Lung (tissue), 12 donors: ENCODE data around the gene C3orf49. TPM values are rescaled to one million over a fixed set of nuclear protein-coding genes. Genes with fewer than 3 reads are reported as not detected.

ENCODE experiments used
- ATAC-seq: fragments of 200-7000 bp; cut with Tn5 transposase; one replicate; pipeline ENCODE4 v1.9.1; 2020; ENCODE audit warnings: moderate number of reproducible peaks; ENCODE audit not compliant: insufficient read depth, low FRiP score
- DNase-seq, 3 donors: peaks; one replicate each; pipeline ENCODE4 v3.0.0-alpha.2; 2013 to 2017
- H3K27ac ChIP-seq, 2 donors: one replicate each; pipeline ENCODE4 v1.5.1; 2013; ENCODE audit warnings: mild to moderate bottlenecking in 2 of 2, moderate library complexity in 2 of 2, control low read depth in 1 of 2, inconsistent platforms in 1 of 2, low read depth in 1 of 2, low read length in 1 of 2
- H3K27me3 ChIP-seq, 3 donors: one replicate each; pipeline ENCODE4 v1.5.1; 2013; ENCODE audit warnings: low read length in 2 of 3; ENCODE audit not compliant: control insufficient read depth in 3 of 3, insufficient read depth in 3 of 3
- H3K36me3 ChIP-seq, 4 donors: one replicate each; pipeline ENCODE4 v1.5.1; 2013; ENCODE audit warnings: low read length in 4 of 4, mild to moderate bottlenecking in 1 of 4, moderate library complexity in 1 of 4; ENCODE audit not compliant: control insufficient read depth in 4 of 4, insufficient read depth in 4 of 4
- H3K4me1 ChIP-seq, 5 donors: one replicate each; pipeline ENCODE4 v1.5.1; 2013; ENCODE audit warnings: low read length in 5 of 5, mild to moderate bottlenecking in 2 of 5, moderate library complexity in 1 of 5; ENCODE audit not compliant: control insufficient read depth in 5 of 5, insufficient read depth in 5 of 5
- H3K4me3 ChIP-seq: one replicate; pipeline ENCODE4 v1.5.1; 2013; ENCODE audit warnings: mild to moderate bottlenecking, control low read depth, moderate library complexity
- H3K9ac ChIP-seq, 2 donors: one replicate each; pipeline ENCODE4 v1.5.1; 2013; ENCODE audit warnings: low read length in 2 of 2, control low read depth in 1 of 2; ENCODE audit not compliant: insufficient read depth in 1 of 2
- H3K9me3 ChIP-seq, 4 donors: one replicate each; pipeline ENCODE4 v1.5.1; 2013; ENCODE audit warnings: low read length in 3 of 4, mild to moderate bottlenecking in 1 of 4, moderate library complexity in 1 of 4; ENCODE audit not compliant: control insufficient read depth in 4 of 4, insufficient read depth in 3 of 4
- CTCF ChIP-seq: IDR thresholded peaks from 2 replicates; pipeline ENCODE4 v1.5.1; 2012; ENCODE audit warnings: mild to moderate bottlenecking; ENCODE audit errors: control extremely low read depth, extremely low read depth
- WGBS, 2 donors: extraction: QIAGEN DNeasy Blood & Tissue Kit; methylation state at CpG; one replicate each; pipeline ENCODE4 v1.1.7; 2013; 5-methylcytosine and 5-hydroxymethylcytosine counted together
- polyA plus RNA-seq, 2 donors: library from polyadenylated mRNA; stranded (reverse); fragments of 200-250 nt; gene quantifications; one replicate each; pipeline ENCODE4 v1.2.1, GENCODE V29; 2013
- total RNA-seq, 2 donors: library from RNA; depleted of rRNA in 1 of 2; stranded (reverse); fragments of >200 nt in 1 of 2; gene quantifications; one replicate each; pipeline ENCODE4 v1.2.1, GENCODE V29; 2014 to 2021
- donor health status: control.
- donor health status: control.
- donor health status: Bipolar disorder and iron deficiency.
- donor health status: healthy.
- donor health status: DM: yes; HTN: yes; CAD: no.

The C3orf49 gene
- total and polyA plus RNA-seq, 4 donors = not detected

GRCh38 chr3:63878394-63879060 is 59.4 kb downstream of the C3orf49 start:
- Histone ChIP-seq H3K27ac (no peak overlapping the region), H3K27me3 (no peaks in the 10 kb centered on the region), H3K9me3 (no peaks in the 10 kb centered on the region), H3K36me3 (no peaks in the 10 kb centered on the region), H3K9ac (no peak overlapping the region), H3K4me1 (peaks cover 0 to 18% (median 5%) of the 10 kb centered on the region in 5 donors), H3K4me3 (no peak overlapping the region)
- TF ChIP-seq CTCF = no peak
- 72 to 83% methylated on average over 2 of the region's 2 CpGs for WGBS, 2 donors
- DNase-seq (no peak), ATAC-seq (no peak)

- Histone ChIP-seq H3K27me3 (no peaks in the 10 kb centered on the region), H3K36me3 (no peaks in the 10 kb centered on the region), H3K4me3 (no peak overlapping the region), H3K9me3 (no peaks in the 10 kb centered on the region), H3K4me1 (peaks cover 0 to 14% (median 3%) of the 10 kb centered on the region in 5 donors), H3K27ac (no peak overlapping the region), H3K9ac (no peak overlapping the region)
- 98 to 99% methylated on average over 5 of the region's 5 CpGs for WGBS, 2 donors
- TF ChIP-seq CTCF = no peak
- ATAC-seq (no peak), DNase-seq (no peak)
Measured at GRCh38 chr3:63880653-63881052, 61.6 kb downstream of the C3orf49 start.

- H3K36me3 ChIP-seq = peaks cover 0 to 2% (median 0%) of the 10 kb centered on the region in 4 donors
- no peak for ATAC-seq
Measured at GRCh38 chr3:63886858-63887257, 67.8 kb downstream of the C3orf49 start.

More at GRCh38 chr3:63886858-63887257, 67.8 kb downstream of the C3orf49 start:
- TF ChIP-seq CTCF = no peak
- Histone ChIP-seq H3K9me3 (no peaks in the 10 kb centered on the region), H3K4me3 (no peak overlapping the region), H3K4me1 (peaks cover 0 to 13% (median 4%) of the 10 kb centered on the region in 5 donors), H3K27ac (no peak overlapping the region), H3K9ac (no peak overlapping the region), H3K27me3 (no peaks in the 10 kb centered on the region)
- WGBS, 2 donors = 45 to 62% methylated on average over 3 of the region's 3 CpGs
- DNase-seq = no peak
